Esophagus muscularis mucosa (tissue), 3 donors: ENCODE data around the gene MFAP3.

Experiments
- CTCF ChIP-seq, 3 experiments: fragments of 200-600 bp in 2 of 3; fragments of 450-650 bp in 1 of 3; sonication (generic) in 2 of 3; IDR thresholded peaks; one replicate each; pipeline ENCODE4 v1.5.1; 2017 to 2019; ENCODE audit warnings: antibody characterized with exemption in 3 of 3, mild to moderate bottlenecking in 2 of 3, moderate library complexity in 1 of 3
- POLR2A ChIP-seq: fragments of 450-650 bp; IDR thresholded peaks from one replicate; pipeline ENCODE4 v1.6.1; 2017; ENCODE audit warnings: antibody characterized with exemption, moderate library complexity, mild to moderate bottlenecking, low read depth
- POLR2AphosphoS5 ChIP-seq, 2 donors: sonication (generic); formaldehyde crosslinking; IDR thresholded peaks; one replicate each; pipeline ENCODE4 v1.6.1; 2017; ENCODE audit warnings: antibody characterized with exemption in 2 of 2

- no peak for TF ChIP-seq POLR2A
- no peak for TF ChIP-seq CTCF (IDR thresholded peaks at IDR 0.05)
- no peak for TF ChIP-seq POLR2AphosphoS5 (IDR thresholded peaks at IDR 0.05)
Measured at GRCh38 chr5:154005648-154006047, 33.1 kb upstream of the MFAP3 start.
